ENCODE measurements around the gene CMC1.
"Not testable (repeated sequence)": the region's sequence is repeated elsewhere in the genome, so short reads cannot be mapped to it uniquely, and the experiment has no call there.

The CMC1 gene

GRCh38 chr3:28268989-28269388 lies 27.6 kb downstream of the CMC1 start:
- H3K4me3 ChIP-seq (ENCODE audit: insufficient read depth, low read depth, low read length, poor library complexity, severe bottlenecking): no peak overlapping the region

DNA sequence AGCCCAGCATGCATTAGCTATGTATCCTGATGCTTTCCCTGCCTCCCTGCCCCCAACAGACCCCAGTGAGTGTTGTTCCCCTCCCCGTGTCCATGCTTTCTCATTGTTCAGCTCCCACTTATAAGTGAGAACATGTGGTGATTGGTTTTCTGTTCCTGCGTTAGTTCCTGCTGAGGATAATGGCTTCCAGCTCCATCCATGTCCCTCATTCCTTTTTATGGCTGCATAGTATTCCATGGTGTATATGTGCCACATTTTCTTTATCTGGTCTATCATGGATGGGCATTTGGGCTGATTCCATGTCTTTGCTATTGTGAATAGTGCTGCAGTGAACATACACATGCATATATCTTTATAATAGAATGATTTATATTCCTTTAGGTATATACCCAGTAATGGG lies 28.5 kb downstream of the CMC1 start:
- H3K9me3 ChIP-seq (ENCODE audit: control insufficient read depth, low read length); H3K27ac ChIP-seq (ENCODE audit: insufficient read depth, low read length, poor library complexity, severe bottlenecking); H3K4me1 ChIP-seq (ENCODE audit: control insufficient read depth, insufficient read depth, low read length, poor library complexity, severe bottlenecking); H3K4me3 ChIP-seq (ENCODE audit: insufficient read depth, low read depth, low read length, poor library complexity, severe bottlenecking); H3K36me3 ChIP-seq (ENCODE audit: control insufficient read depth, insufficient read depth, low read length); DNase-seq; H3K27me3 ChIP-seq (replicated peaks; ENCODE audit: control insufficient read depth, insufficient read depth, low read length, poor library complexity, severe bottlenecking): not testable (repeated sequence)

More at GRCh38 chr3:28268989-28269388, 27.6 kb downstream of the CMC1 start:
- Histone ChIP-seq H3K27ac (ENCODE audit: insufficient read depth, low read length, poor library complexity, severe bottlenecking) (no peak overlapping the region), H3K9me3 (ENCODE audit: control insufficient read depth, low read length) (no peaks in the 10 kb centered on the region), H3K27me3 (replicated peaks; ENCODE audit: control insufficient read depth, insufficient read depth, low read length, poor library complexity, severe bottlenecking) (no peaks in the 10 kb centered on the region), H3K4me1 (ENCODE audit: control insufficient read depth, insufficient read depth, low read length, poor library complexity, severe bottlenecking) (no peaks in the 10 kb centered on the region), H3K36me3 (ENCODE audit: control insufficient read depth, insufficient read depth, low read length) (no peaks in the 10 kb centered on the region)
- no peak for DNase-seq

- Histone ChIP-seq H3K36me3 (ENCODE audit: control insufficient read depth, insufficient read depth, low read length) (no peaks in the 10 kb centered on the region), H3K4me1 (ENCODE audit: control insufficient read depth, insufficient read depth, low read length, poor library complexity, severe bottlenecking) (no peaks in the 10 kb centered on the region), H3K4me3 (ENCODE audit: insufficient read depth, low read depth, low read length, poor library complexity, severe bottlenecking) (no peak overlapping the region), H3K27ac (ENCODE audit: insufficient read depth, low read length, poor library complexity, severe bottlenecking) (no peak overlapping the region), H3K27me3 (replicated peaks; ENCODE audit: control insufficient read depth, insufficient read depth, low read length, poor library complexity, severe bottlenecking) (no peaks in the 10 kb centered on the region), H3K9me3 (ENCODE audit: control insufficient read depth, low read length) (no peaks in the 10 kb centered on the region)
- no peak for DNase-seq
Observed at GRCh38 chr3:28273837-28274236, 32.4 kb downstream of the CMC1 start.

- H3K27me3 ChIP-seq (replicated peaks; ENCODE audit: control insufficient read depth, insufficient read depth, low read length, poor library complexity, severe bottlenecking): no peaks in the 10 kb centered on the region
- H3K36me3 ChIP-seq (ENCODE audit: control insufficient read depth, insufficient read depth, low read length): no peaks in the 10 kb centered on the region
- no peak overlapping the region for H3K27ac ChIP-seq (ENCODE audit: insufficient read depth, low read length, poor library complexity, severe bottlenecking)
- no peak overlapping the region for H3K4me3 ChIP-seq (ENCODE audit: insufficient read depth, low read depth, low read length, poor library complexity, severe bottlenecking)
- no peaks in the 10 kb centered on the region for H3K9me3 ChIP-seq (ENCODE audit: control insufficient read depth, low read length)
- no peak for DNase-seq
- H3K4me1 ChIP-seq (ENCODE audit: control insufficient read depth, insufficient read depth, low read length, poor library complexity, severe bottlenecking): no peaks in the 10 kb centered on the region
Observed at GRCh38 chr3:28278918-28279317, 37.5 kb downstream of the CMC1 start.

DNA sequence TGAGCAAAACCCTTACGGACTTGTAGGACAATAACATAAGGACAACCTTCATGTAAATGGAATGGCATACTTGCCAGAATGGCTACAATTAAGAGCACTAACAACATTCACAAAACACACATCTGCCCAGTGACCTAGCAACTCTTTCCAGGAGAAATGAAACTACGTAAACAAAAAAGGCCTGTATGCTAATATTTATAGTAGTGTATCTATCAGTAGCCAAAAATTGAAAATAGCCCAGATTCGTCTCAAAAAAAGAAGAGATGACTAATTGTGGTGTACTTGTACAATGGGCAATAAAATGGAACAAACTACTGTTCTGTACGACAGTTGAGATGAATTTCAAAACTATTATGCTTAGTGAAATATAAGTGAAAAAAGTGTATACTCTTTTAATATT lies 38.4 kb downstream of the CMC1 start:
- H3K4me3 ChIP-seq (ENCODE audit: insufficient read depth, low read depth, low read length, poor library complexity, severe bottlenecking): no peak overlapping the region
- H3K27ac ChIP-seq (ENCODE audit: insufficient read depth, low read length, poor library complexity, severe bottlenecking): no peak overlapping the region
- DNase-seq: no peak
- no peaks in the 10 kb centered on the region for H3K9me3 ChIP-seq (ENCODE audit: control insufficient read depth, low read length)
- no peaks in the 10 kb centered on the region for H3K27me3 ChIP-seq (replicated peaks; ENCODE audit: control insufficient read depth, insufficient read depth, low read length, poor library complexity, severe bottlenecking)
- H3K36me3 ChIP-seq (ENCODE audit: control insufficient read depth, insufficient read depth, low read length): no peaks in the 10 kb centered on the region
- H3K4me1 ChIP-seq (ENCODE audit: control insufficient read depth, insufficient read depth, low read length, poor library complexity, severe bottlenecking): no peaks in the 10 kb centered on the region

- no peaks in the 10 kb centered on the region for H3K36me3 ChIP-seq (ENCODE audit: control insufficient read depth, insufficient read depth, low read length)
- no peaks in the 10 kb centered on the region for H3K4me1 ChIP-seq (ENCODE audit: control insufficient read depth, insufficient read depth, low read length, poor library complexity, severe bottlenecking)
- no peak for DNase-seq
- H3K9me3 ChIP-seq (ENCODE audit: control insufficient read depth, low read length): no peaks in the 10 kb centered on the region
- no peaks in the 10 kb centered on the region for H3K27me3 ChIP-seq (replicated peaks; ENCODE audit: control insufficient read depth, insufficient read depth, low read length, poor library complexity, severe bottlenecking)
- no peak overlapping the region for H3K4me3 ChIP-seq (ENCODE audit: insufficient read depth, low read depth, low read length, poor library complexity, severe bottlenecking)
- H3K27ac ChIP-seq (ENCODE audit: insufficient read depth, low read length, poor library complexity, severe bottlenecking): no peak overlapping the region
Observed at GRCh38 chr3:28280781-28281180, 39.4 kb downstream of the CMC1 start.

DNA sequence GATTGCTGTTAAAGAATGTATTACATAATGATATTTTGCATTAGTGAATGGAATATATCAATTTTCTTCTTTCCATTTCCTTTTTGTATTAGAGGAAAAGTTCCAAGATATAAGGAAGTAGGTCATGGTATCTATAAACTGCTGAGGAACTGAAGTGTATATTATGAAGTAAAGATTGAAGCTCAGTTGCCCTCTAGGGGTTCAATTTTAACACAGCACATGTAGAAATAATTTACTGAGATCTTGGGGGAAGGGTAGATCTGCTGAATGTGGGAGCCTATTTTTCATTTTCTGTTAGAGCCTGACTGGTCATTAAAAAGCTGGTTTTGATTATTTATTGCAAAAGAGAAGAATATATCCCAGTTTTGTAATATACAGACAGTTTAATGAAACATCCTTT lies 45.2 kb downstream of the CMC1 start:
- no peaks in the 10 kb centered on the region for H3K36me3 ChIP-seq (ENCODE audit: control insufficient read depth, insufficient read depth, low read length)
- H3K27me3 ChIP-seq (replicated peaks; ENCODE audit: control insufficient read depth, insufficient read depth, low read length, poor library complexity, severe bottlenecking): no peaks in the 10 kb centered on the region
- no peaks in the 10 kb centered on the region for H3K4me1 ChIP-seq (ENCODE audit: control insufficient read depth, insufficient read depth, low read length, poor library complexity, severe bottlenecking)
- H3K27ac ChIP-seq (ENCODE audit: insufficient read depth, low read length, poor library complexity, severe bottlenecking): no peak overlapping the region
- H3K9me3 ChIP-seq (ENCODE audit: control insufficient read depth, low read length): no peaks in the 10 kb centered on the region
- no peak overlapping the region for H3K4me3 ChIP-seq (ENCODE audit: insufficient read depth, low read depth, low read length, poor library complexity, severe bottlenecking)
- DNase-seq: no peak

DNA sequence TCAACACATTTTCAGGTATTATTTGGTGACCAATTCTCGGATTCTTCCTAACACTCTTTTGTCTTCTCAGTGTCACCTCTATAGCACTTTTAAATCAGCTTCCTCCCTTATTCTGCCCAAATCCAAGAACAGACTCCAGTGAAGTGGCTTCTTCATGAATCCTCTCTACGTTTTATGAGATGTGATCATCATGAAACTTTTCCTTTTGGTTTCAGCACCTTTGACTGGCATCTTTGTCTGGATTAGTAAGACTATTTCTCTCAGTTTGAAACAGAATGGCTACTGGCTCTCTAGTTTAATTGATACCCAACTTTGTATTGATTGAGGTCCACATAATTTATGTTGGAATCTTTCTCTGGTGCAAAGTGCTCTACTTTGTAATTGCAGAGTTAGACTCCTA lies 45.6 kb downstream of the CMC1 start:
- no peak overlapping the region for H3K27ac ChIP-seq (ENCODE audit: insufficient read depth, low read length, poor library complexity, severe bottlenecking)
- no peak overlapping the region for H3K4me3 ChIP-seq (ENCODE audit: insufficient read depth, low read depth, low read length, poor library complexity, severe bottlenecking)
- no peaks in the 10 kb centered on the region for H3K9me3 ChIP-seq (ENCODE audit: control insufficient read depth, low read length)
- no peak for DNase-seq
- no peaks in the 10 kb centered on the region for H3K36me3 ChIP-seq (ENCODE audit: control insufficient read depth, insufficient read depth, low read length)
- no peaks in the 10 kb centered on the region for H3K27me3 ChIP-seq (replicated peaks; ENCODE audit: control insufficient read depth, insufficient read depth, low read length, poor library complexity, severe bottlenecking)
- H3K4me1 ChIP-seq (ENCODE audit: control insufficient read depth, insufficient read depth, low read length, poor library complexity, severe bottlenecking): no peaks in the 10 kb centered on the region

- no peaks in the 10 kb centered on the region for H3K9me3 ChIP-seq (ENCODE audit: control insufficient read depth, low read length)
- no peak for DNase-seq
- no peaks in the 10 kb centered on the region for H3K36me3 ChIP-seq (ENCODE audit: control insufficient read depth, insufficient read depth, low read length)
- H3K27me3 ChIP-seq (replicated peaks; ENCODE audit: control insufficient read depth, insufficient read depth, low read length, poor library complexity, severe bottlenecking): no peaks in the 10 kb centered on the region
- H3K4me3 ChIP-seq (ENCODE audit: insufficient read depth, low read depth, low read length, poor library complexity, severe bottlenecking): no peak overlapping the region
- H3K4me1 ChIP-seq (ENCODE audit: control insufficient read depth, insufficient read depth, low read length, poor library complexity, severe bottlenecking): no peaks in the 10 kb centered on the region
- H3K27ac ChIP-seq (ENCODE audit: insufficient read depth, low read length, poor library complexity, severe bottlenecking): no peak overlapping the region
Observed at GRCh38 chr3:28290863-28291300, 49.5 kb downstream of the CMC1 start.

DNA sequence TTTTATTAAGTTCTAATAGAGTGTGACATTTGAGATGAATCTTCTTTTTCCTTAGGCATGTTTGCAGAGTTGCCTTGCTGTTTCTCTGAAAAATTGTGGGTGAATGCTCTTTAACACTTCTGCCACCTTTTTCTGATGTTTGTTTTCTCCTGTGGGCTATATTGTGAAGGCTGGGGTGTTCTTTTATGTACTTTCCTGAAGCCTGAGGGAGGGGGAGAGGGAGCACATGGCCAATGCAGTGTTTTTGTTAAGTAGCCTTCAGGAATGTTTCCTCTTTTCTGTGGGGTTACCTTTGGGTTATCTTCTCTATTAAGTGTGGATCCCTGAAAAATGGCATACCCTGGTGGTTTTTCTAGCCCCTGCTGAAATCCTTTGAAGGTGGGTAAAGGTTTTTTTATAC lies 50.2 kb downstream of the CMC1 start:
- DNase-seq: no peak
- no peak overlapping the region for H3K27ac ChIP-seq (ENCODE audit: insufficient read depth, low read length, poor library complexity, severe bottlenecking)
- H3K4me3 ChIP-seq (ENCODE audit: insufficient read depth, low read depth, low read length, poor library complexity, severe bottlenecking): no peak overlapping the region
- H3K4me1 ChIP-seq (ENCODE audit: control insufficient read depth, insufficient read depth, low read length, poor library complexity, severe bottlenecking): no peaks in the 10 kb centered on the region
- H3K36me3 ChIP-seq (ENCODE audit: control insufficient read depth, insufficient read depth, low read length): no peaks in the 10 kb centered on the region
- H3K9me3 ChIP-seq (ENCODE audit: control insufficient read depth, low read length): no peaks in the 10 kb centered on the region
- H3K27me3 ChIP-seq (replicated peaks; ENCODE audit: control insufficient read depth, insufficient read depth, low read length, poor library complexity, severe bottlenecking): no peaks in the 10 kb centered on the region

- DNase-seq: no peak
- H3K9me3 ChIP-seq (ENCODE audit: control insufficient read depth, low read length): no peaks in the 10 kb centered on the region
- no peaks in the 10 kb centered on the region for H3K4me1 ChIP-seq (ENCODE audit: control insufficient read depth, insufficient read depth, low read length, poor library complexity, severe bottlenecking)
- no peak overlapping the region for H3K27ac ChIP-seq (ENCODE audit: insufficient read depth, low read length, poor library complexity, severe bottlenecking)
- H3K27me3 ChIP-seq (replicated peaks; ENCODE audit: control insufficient read depth, insufficient read depth, low read length, poor library complexity, severe bottlenecking): no peaks in the 10 kb centered on the region
- H3K36me3 ChIP-seq (ENCODE audit: control insufficient read depth, insufficient read depth, low read length): no peaks in the 10 kb centered on the region
- H3K4me3 ChIP-seq (ENCODE audit: insufficient read depth, low read depth, low read length, poor library complexity, severe bottlenecking): no peak overlapping the region
Observed at GRCh38 chr3:28292622-28293021, 51.2 kb downstream of the CMC1 start.
